Tibial nerve (tissue), 4 donors: ENCODE measurements around the gene MORC2. TPM values are rescaled to one million over a fixed set of nuclear protein-coding genes. Genes with fewer than 3 reads are reported as not detected.

ENCODE experiments used
- DNase-seq, 2 donors: peaks; one replicate each; pipeline ENCODE4 v3.0.0-alpha.2; 2019; ENCODE audit warnings: low spot score in 2 of 2
- H3K27ac ChIP-seq, 4 donors: fragments of 200-600 bp; sonication (generic) in 3 of 4; one replicate each; pipeline ENCODE4 v1.5.1; 2017 to 2019; ENCODE audit warnings: mild to moderate bottlenecking in 1 of 4
- H3K27me3 ChIP-seq, 2 donors: fragments of 200-600 bp; sonication (generic) in 1 of 2; one replicate each; pipeline versions ENCODE4 v1.5.1 to v1.6.0; 2017 to 2019
- H3K36me3 ChIP-seq, 3 donors: fragments of 200-600 bp; sonication (generic); one replicate each; pipeline ENCODE4 v1.5.1; 2018 to 2019
- H3K4me1 ChIP-seq, 4 donors: fragments of 200-600 bp; sonication (generic) in 3 of 4; one replicate each; pipeline ENCODE4 v1.5.1; 2017 to 2019
- H3K4me3 ChIP-seq, 4 donors: fragments of 200-600 bp; sonication (generic) in 3 of 4; one replicate each; pipeline ENCODE4 v1.5.1; 2017 to 2019; ENCODE audit warnings: mild to moderate bottlenecking in 1 of 4, moderate library complexity in 1 of 4
- H3K9me3 ChIP-seq, 4 donors: fragments of 200-600 bp; sonication (generic) in 3 of 4; one replicate each; pipeline ENCODE4 v1.5.1; 2017 to 2019
- EP300 ChIP-seq, 2 donors: sonication (generic); formaldehyde crosslinking; IDR thresholded peaks; one replicate each; pipeline ENCODE4 v1.6.1; 2017; ENCODE audit warnings: antibody characterized with exemption in 2 of 2, mild to moderate bottlenecking in 1 of 2
- POLR2A ChIP-seq, 2 donors: fragments of 450-650 bp; IDR thresholded peaks; one replicate each; pipeline ENCODE4 v1.6.1; 2017; ENCODE audit warnings: antibody characterized with exemption in 2 of 2, mild to moderate bottlenecking in 2 of 2, moderate library complexity in 2 of 2
- WGBS, 2 donors: methylation state at CpG; one replicate each; pipeline ENCODE4 v1.1.5; 2018; 5-methylcytosine and 5-hydroxymethylcytosine counted together
- total RNA-seq, 4 donors: library from RNA; depleted of rRNA; stranded (reverse); fragments of >200 nt; gene quantifications; one replicate each; pipeline ENCODE4 v1.1.0, GENCODE V29; 2016
- TF ChIP-seq, protein P1 (sequence below), 5 experiments: fragments of 200-600 bp in 3 of 5; fragments of 450-650 bp in 2 of 5; sonication (generic) in 3 of 5; IDR thresholded peaks; one replicate each; pipeline ENCODE4 v1.5.1; 2016 to 2019; ENCODE audit warnings: antibody characterized with exemption in 5 of 5, mild to moderate bottlenecking in 3 of 5, moderate library complexity in 2 of 5

MORC2 gene
- total RNA-seq, 4 donors from 2014 or later = 18.0 to 22.0 (median 21.0) TPM

DNA sequence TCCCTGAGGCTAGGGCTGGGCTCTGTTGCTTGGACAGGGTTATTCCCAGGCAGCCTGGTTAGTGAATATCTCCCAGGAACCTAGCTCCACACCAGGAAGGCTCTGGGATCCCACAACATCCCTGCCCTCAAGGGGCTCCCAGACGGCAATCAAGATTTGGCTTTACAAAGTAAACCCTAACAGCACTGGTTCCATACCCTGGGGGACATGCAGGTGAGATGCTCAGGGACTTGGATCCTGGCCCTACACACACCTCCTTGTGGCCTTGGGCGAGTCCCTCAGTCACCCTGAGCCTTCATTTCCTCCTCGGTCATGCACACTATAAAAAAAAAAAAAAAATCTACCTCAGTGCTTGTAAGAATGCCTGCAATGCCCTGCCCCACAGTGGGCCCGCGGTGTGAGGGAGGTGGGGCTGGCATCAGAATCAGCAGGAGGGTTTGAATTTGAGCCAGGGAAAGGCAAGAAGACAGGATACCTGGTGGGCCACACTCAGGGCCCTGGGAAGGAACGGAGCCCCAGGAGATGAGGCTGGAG lies 86.3 kb downstream of the MORC2 start:
- TF ChIP-seq POLR2A (IDR thresholded peaks at IDR 0.05) (no peak), EP300 (IDR thresholded peaks at IDR 0.05) (no peak)
- TF ChIP-seq, protein P1, sequence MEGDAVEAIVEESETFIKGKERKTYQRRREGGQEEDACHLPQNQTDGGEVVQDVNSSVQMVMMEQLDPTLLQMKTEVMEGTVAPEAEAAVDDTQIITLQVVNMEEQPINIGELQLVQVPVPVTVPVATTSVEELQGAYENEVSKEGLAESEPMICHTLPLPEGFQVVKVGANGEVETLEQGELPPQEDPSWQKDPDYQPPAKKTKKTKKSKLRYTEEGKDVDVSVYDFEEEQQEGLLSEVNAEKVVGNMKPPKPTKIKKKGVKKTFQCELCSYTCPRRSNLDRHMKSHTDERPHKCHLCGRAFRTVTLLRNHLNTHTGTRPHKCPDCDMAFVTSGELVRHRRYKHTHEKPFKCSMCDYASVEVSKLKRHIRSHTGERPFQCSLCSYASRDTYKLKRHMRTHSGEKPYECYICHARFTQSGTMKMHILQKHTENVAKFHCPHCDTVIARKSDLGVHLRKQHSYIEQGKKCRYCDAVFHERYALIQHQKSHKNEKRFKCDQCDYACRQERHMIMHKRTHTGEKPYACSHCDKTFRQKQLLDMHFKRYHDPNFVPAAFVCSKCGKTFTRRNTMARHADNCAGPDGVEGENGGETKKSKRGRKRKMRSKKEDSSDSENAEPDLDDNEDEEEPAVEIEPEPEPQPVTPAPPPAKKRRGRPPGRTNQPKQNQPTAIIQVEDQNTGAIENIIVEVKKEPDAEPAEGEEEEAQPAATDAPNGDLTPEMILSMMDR (IDR thresholded peaks at IDR 0.05) = no peak
- no peaks in the 10 kb centered on the region for H3K27me3 ChIP-seq
- H3K27ac ChIP-seq = no peak overlapping the region
- no peak overlapping the region for H3K4me3 ChIP-seq
- H3K9me3 ChIP-seq = no peaks in the 10 kb centered on the region
- peaks cover 0 to under 1% (median 0%) of the 10 kb centered on the region in 4 donors for H3K4me1 ChIP-seq
- H3K36me3 ChIP-seq = no peaks in the 10 kb centered on the region
- 85 to 86% methylated on average over 6 of the region's 6 CpGs for WGBS, 2 donors
- no peak for DNase-seq

DNA sequence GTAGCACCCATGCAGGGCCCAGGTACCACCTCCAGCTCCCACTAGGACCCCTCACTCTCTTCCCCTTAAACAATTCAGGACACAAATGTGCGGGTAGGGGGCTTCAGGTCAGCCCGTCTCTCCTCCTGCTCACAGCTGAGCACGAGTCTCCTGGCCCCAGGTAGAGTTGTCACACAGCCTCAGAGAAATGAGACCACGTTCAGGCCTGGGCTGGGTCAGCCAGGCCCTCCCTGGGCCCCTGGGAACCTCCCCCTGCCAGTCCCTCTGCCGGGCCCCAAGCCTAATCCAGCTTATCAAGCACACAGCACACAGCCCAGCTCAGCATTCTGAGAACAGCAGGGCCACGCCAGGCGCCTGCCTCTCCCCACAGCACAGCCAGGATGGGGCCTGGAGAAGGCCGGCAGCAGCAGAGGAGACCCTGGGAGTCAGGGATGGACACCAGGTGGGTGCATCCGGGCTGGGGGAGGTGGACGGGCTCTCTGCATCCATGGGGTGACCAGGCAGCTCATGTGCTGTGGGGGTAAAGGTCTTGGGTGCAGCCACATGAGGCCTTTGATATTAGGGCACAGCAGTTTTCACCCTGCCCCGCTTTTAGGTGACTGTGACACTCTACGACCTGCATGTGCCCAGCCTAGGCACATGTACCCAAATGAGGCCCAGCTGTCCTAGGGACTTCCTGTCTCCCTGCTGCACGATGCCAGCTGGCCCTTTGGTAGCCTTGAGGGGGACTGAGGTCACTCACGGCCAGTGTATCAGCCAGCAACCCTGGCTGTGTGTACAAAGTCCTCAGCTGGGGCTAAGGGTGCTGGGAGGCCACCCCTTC lies 87.0 kb downstream of the MORC2 start:
- H3K4me3 ChIP-seq = no peak overlapping the region

DNA sequence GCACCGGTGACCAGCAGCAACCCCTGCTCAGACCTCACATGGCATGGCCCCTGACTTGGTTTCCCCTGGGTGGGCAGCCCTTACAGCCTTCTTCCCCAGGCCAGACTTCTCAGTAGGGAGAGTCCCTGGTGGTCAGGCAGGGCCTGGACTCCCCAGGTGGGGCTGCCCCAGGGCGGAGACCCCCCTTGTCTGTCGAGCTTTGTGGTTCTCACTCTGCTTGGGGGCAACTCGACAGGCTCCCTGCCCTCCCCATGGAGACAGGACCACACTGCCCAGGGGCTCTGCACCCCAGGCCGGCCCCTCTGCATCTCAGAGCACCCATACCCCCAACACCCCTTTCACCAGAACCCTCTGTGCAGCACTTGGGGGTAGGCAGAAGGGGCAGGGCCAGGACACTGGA lies 87.7 kb downstream of the MORC2 start:
- DNase-seq = no peak
- Histone ChIP-seq H3K27me3 (no peaks in the 10 kb centered on the region), H3K27ac (no peak overlapping the region), H3K9me3 (no peaks in the 10 kb centered on the region), H3K4me1 (peaks cover 0 to 7% (median 0%) of the 10 kb centered on the region in 4 donors), H3K36me3 (no peaks in the 10 kb centered on the region), H3K4me3 (no peak overlapping the region)
- no peak for TF ChIP-seq EP300 (IDR thresholded peaks at IDR 0.05)
- TF ChIP-seq, protein P1 (IDR thresholded peaks at IDR 0.05) = no peak
- TF ChIP-seq POLR2A (IDR thresholded peaks at IDR 0.05) = no peak
- WGBS, 2 donors = 83 to 100% methylated on average over 3 to 4 of the region's 5 CpGs

More for the DNA sequence above, 87.0 kb downstream of the MORC2 start:
- Histone ChIP-seq H3K4me1 (peaks cover 0 to 7% (median 0%) of the 10 kb centered on the region in 4 donors), H3K27ac (no peak overlapping the region), H3K9me3 (no peaks in the 10 kb centered on the region), H3K27me3 (no peaks in the 10 kb centered on the region), H3K36me3 (no peaks in the 10 kb centered on the region)
- WGBS, 2 donors = 78 to 80% methylated on average over 10 to 14 of the region's 14 CpGs
- no peak for DNase-seq
- TF ChIP-seq EP300 (IDR thresholded peaks at IDR 0.05) (no peak), POLR2A (IDR thresholded peaks at IDR 0.05) (no peak)

DNA sequence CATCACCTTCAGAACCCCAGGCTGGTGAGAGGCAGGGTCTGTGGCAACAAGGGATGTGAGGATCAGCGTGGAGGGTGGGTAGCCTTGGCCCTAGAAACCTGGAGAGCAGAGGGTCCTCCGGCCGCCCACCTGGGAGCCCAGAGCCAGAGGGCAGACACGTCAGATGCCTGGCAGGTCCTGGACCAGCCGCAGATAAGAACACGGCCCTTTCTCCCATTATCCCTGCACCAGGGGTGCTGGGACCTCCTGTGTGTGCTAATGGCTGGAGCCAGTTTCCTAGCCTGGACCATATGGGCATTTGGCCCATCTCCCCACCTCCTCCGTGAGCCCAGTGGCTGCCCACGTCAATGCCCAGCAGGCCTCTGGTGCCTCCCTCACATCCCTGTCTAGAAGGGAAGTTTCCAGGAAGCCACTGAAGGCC lies 88.4 kb downstream of the MORC2 start:
- Histone ChIP-seq H3K4me3 (no peak overlapping the region), H3K27me3 (no peaks in the 10 kb centered on the region), H3K9me3 (no peaks in the 10 kb centered on the region), H3K36me3 (no peaks in the 10 kb centered on the region), H3K4me1 (peaks cover 0 to 7% (median 0%) of the 10 kb centered on the region in 4 donors), H3K27ac (no peak overlapping the region)
- WGBS, 2 donors = 97 to 100% methylated on average over 8 of the region's 8 CpGs
- TF ChIP-seq, protein P1 (IDR thresholded peaks at IDR 0.05) = no peak
- TF ChIP-seq POLR2A (IDR thresholded peaks at IDR 0.05) (no peak), EP300 (IDR thresholded peaks at IDR 0.05) (no peak)
- no peak for DNase-seq

DNA sequence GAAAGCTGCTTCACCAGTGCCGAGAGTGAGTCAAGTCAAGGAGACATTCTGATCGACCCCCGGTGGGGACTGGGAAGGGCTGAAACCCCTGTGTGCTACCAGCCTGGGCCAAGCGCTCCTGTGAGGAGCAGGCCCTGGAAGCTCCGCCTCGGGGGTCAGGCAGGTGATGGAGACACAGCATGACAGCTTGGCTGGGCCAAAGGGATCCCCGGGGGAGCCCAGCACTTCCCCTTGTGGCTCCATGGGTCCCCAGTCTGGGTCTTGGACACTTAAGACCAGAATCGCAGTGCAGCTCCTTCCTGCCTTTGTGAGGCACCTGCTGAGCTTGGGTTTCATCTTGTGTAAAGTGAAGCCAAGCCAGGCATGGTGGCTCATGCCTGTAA lies 89.2 kb downstream of the MORC2 start:
- Histone ChIP-seq H3K27ac (no peak overlapping the region), H3K9me3 (no peaks in the 10 kb centered on the region), H3K36me3 (no peaks in the 10 kb centered on the region), H3K27me3 (no peaks in the 10 kb centered on the region), H3K4me1 (peaks cover 0 to 7% (median 0%) of the 10 kb centered on the region in 4 donors), H3K4me3 (no peak overlapping the region)
- 69 to 77% methylated on average over 7 to 8 of the region's 8 CpGs for WGBS, 2 donors
- TF ChIP-seq EP300 (IDR thresholded peaks at IDR 0.05) (no peak), POLR2A (IDR thresholded peaks at IDR 0.05) (no peak)
- TF ChIP-seq, protein P1 (IDR thresholded peaks at IDR 0.05) = no peak
- DNase-seq = no peak
